A673 (cell line): ENCODE results near the gene AGPAT3. TPM values are rescaled to one million over a fixed set of nuclear protein-coding genes. Genes with fewer than 3 reads are reported as not detected.

Source experiments
- BruUV-seq: library from RNA; stranded (reverse); fragments of 400-500 nt; replicated peaks from 2 replicates; lab custom pipeline; 2021; lab: Mats Ljungman, UMichigan
- CTCF ChIA-PET: fragments of 300-600 bp; sonication (Branson Sonifier 250); formaldehyde crosslinking; loops from one replicate; lab custom pipeline; 2022; ENCODE audit warnings: antibody characterized with exemption; lab: Charles Lee
- POLR2A ChIA-PET: fragments of 300-600 bp; sonication (Branson Sonifier 250); formaldehyde crosslinking; loops from one replicate; lab custom pipeline; 2022; ENCODE audit warnings: antibody characterized with exemption; ENCODE audit not compliant: low non-redundant PET; lab: Charles Lee
- DNase-seq: peaks from one replicate; pipeline ENCODE4 v3.0.0-alpha.2; 2015; ENCODE audit warnings: low spot score
- H3K27ac ChIP-seq: fragments of 200-600 bp; sonication (generic); 2 replicates; pipeline ENCODE4 v1.5.1; 2016; ENCODE audit warnings: mixed run types, low read depth, mild to moderate bottlenecking, mixed read lengths, antibody characterized with exemption, low read length; ENCODE audit not compliant: poor library complexity, severe bottlenecking
- H3K27me3 ChIP-seq: fragments of 200-600 bp; sonication (generic); replicated peaks from 2 replicates; pipeline ENCODE4 v1.6.1; 2017; ENCODE audit warnings: mixed run types, low read depth, mild to moderate bottlenecking, mixed read lengths, antibody characterized with exemption, low read length; ENCODE audit not compliant: insufficient read depth, poor library complexity
- H3K36me3 ChIP-seq: fragments of 200-600 bp; sonication (generic); 2 replicates; pipeline ENCODE4 v1.6.1; 2016; ENCODE audit warnings: mixed run types, mild to moderate bottlenecking, mixed read lengths, antibody characterized with exemption, low read length; ENCODE audit not compliant: insufficient read depth, poor library complexity, severe bottlenecking
- H3K4me1 ChIP-seq: fragments of 200-600 bp; sonication (generic); 2 replicates; pipeline ENCODE4 v1.6.1; 2017; ENCODE audit warnings: mixed run types, mild to moderate bottlenecking, mixed read lengths, antibody characterized with exemption, low read length; ENCODE audit not compliant: insufficient read depth, poor library complexity, severe bottlenecking
- H3K4me3 ChIP-seq: fragments of 200-600 bp; sonication (generic); 2 replicates; pipeline ENCODE4 v1.5.1; 2016; ENCODE audit warnings: low read depth, mixed run types, mild to moderate bottlenecking, mixed read lengths, low read length; ENCODE audit not compliant: poor library complexity, severe bottlenecking
- H3K9me3 ChIP-seq: fragments of 200-600 bp; sonication (generic); 2 replicates; pipeline ENCODE4 v1.6.1; 2016; ENCODE audit warnings: mixed run types, low read depth, mild to moderate bottlenecking, mixed read lengths, antibody characterized with exemption, low read length; ENCODE audit not compliant: poor library complexity, severe bottlenecking
- EZH2 ChIP-seq: fragments of 200-600 bp; sonication (generic); IDR thresholded peaks from 2 replicates; pipeline ENCODE4 v1.6.1; 2017; ENCODE audit warnings: borderline replicate concordance, low read depth, mild to moderate bottlenecking, mixed read lengths, antibody characterized with exemption, low read length; ENCODE audit not compliant: poor library complexity, severe bottlenecking
- intact Hi-C: fragments of 100-400 bp; cut with micrococcal nuclease; formaldehyde crosslinking; loops from one replicate; pipeline ENCODE4 v1.10.0; 2022; ENCODE audit not compliant: unreplicated experiment
- total RNA-seq: library from RNA; stranded (reverse); gene quantifications from 2 replicates; pipeline ENCODE4 v1.2.3, GENCODE V29; 2021
- TF ChIP-seq, protein P1 (sequence below): fragments of 300-800, 200-600 bp; sonication (generic); conservative IDR thresholded peaks from 2 replicates; pipeline ENCODE4 v1.5.1; 2017; ENCODE audit warnings: low read depth, mild to moderate bottlenecking, antibody characterized with exemption, low read length, moderate library complexity, mixed read lengths

The AGPAT3 gene
- total RNA-seq, 1 experiment from 2014 or later, result 69.6 TPM

DNA sequence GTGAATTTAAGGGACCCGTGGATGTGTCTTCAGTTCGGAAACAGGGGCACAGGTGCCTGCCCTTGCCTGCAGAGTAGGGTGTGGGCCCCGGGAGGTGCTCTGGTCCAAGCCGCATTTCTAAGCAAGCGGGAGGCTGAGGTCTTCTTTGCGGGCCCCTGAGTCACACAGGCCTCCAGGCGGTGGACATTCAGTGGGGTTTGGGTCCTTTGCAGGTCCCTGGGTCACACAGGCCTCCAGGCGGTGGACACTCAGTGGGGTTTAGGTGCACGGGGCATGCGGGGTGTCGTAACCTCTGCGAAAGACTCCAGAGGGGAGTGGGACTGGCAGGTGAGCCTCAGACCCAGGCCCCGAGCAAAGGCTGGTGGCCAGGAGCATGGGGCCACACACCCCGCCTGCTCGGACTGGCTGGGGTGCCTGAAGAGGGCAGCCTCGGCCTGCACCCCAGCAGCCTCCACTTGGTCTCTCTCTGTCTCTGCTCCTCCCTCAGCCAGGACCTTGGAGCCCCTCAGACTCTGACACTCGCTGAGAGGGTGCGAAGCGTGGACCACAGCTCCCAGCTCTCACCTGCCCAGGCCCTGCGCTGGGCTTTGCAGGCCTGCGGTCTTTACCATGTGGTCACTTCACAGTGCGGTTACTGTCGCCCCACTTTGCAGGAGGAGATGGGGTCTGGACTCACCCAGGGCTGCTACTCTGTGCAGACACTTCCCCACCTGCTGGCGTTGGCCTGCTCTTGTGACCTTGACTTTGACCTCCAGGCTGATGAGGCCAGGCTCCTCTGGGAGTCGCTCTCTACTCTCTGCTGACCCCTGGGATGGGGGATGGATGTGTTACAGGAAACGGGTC lies 6.0 kb upstream of the AGPAT3 start:
- Histone ChIP-seq H3K4me1 (no peaks in the 10 kb centered on the region), H3K27ac (no peak overlapping the region), H3K36me3 (no peaks in the 10 kb centered on the region), H3K27me3 (no peaks in the 10 kb centered on the region), H3K9me3 (no peaks in the 10 kb centered on the region), H3K4me3 (no peak overlapping the region)
- CTCF ChIA-PET, result no interaction called here
- POLR2A ChIA-PET, result no interaction called here
- intact Hi-C loops, result no loop called here
- DNase-seq, result no peak
- BruUV-seq, result no TSS peak
- TF ChIP-seq, protein P1, sequence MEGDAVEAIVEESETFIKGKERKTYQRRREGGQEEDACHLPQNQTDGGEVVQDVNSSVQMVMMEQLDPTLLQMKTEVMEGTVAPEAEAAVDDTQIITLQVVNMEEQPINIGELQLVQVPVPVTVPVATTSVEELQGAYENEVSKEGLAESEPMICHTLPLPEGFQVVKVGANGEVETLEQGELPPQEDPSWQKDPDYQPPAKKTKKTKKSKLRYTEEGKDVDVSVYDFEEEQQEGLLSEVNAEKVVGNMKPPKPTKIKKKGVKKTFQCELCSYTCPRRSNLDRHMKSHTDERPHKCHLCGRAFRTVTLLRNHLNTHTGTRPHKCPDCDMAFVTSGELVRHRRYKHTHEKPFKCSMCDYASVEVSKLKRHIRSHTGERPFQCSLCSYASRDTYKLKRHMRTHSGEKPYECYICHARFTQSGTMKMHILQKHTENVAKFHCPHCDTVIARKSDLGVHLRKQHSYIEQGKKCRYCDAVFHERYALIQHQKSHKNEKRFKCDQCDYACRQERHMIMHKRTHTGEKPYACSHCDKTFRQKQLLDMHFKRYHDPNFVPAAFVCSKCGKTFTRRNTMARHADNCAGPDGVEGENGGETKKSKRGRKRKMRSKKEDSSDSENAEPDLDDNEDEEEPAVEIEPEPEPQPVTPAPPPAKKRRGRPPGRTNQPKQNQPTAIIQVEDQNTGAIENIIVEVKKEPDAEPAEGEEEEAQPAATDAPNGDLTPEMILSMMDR, result no peak
- no peak for TF ChIP-seq EZH2

DNA sequence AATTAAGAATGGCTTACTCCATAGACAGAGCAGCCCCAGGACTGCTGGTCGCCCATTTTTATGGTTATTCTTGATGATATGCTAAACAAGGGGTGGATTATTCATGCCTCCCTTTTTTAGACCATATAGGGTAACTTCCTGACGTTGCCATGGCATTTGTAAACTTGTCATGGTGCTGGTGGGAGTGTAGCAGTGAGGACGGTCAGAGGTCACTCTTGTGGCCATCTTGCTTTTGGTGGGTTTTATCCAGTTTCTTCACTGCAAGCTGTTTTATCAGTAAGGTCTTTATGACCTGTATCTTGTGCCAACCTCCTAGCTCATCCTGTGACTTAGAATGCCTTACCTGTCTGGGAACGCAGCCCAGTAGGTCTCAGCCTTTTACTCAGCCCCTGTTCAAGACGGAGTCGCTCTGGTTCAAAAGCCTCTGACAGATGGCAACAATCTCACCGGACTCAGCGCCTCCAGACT lies 5.2 kb upstream of the AGPAT3 start:
- no peaks in the 10 kb centered on the region for H3K4me1 ChIP-seq
- no peaks in the 10 kb centered on the region for H3K27me3 ChIP-seq
- intact Hi-C loops, result loop anchor here (10.0 kb wide), 2 partner anchors 45 to 65 kb away; no protein-coding TSS in a partner anchor
- no peak overlapping the region for H3K4me3 ChIP-seq
- POLR2A ChIA-PET, result no interaction called here
- CTCF ChIA-PET, result no interaction called here
- H3K36me3 ChIP-seq, result no peaks in the 10 kb centered on the region
- no peaks in the 10 kb centered on the region for H3K9me3 ChIP-seq
- H3K27ac ChIP-seq, result no peak overlapping the region
- no TSS peak for BruUV-seq
- DNase-seq, result no peak
- no peak for TF ChIP-seq EZH2
- TF ChIP-seq, protein P1, result no peak

DNA sequence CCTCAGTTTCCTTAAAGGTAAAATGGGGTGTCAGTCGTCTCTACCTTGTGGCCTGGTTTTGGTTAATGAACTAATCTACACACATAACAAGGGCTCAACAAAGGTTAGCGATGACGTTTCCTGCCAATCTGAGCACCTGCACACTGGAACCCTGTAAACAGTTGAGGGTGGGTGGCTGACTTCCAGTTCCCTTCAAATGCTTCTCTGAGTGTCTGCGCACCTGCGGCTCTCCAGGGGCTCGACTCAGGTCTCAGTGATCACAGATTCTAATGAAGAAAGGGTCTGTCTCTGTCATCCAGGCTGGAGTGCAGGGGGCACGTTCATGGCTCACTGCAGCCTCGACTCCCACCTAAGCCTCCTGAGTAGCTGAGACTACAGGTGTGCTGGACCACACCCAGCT lies 3.3 kb upstream of the AGPAT3 start:
- POLR2A ChIA-PET, result no interaction called here
- CTCF ChIA-PET, result no interaction called here
- intact Hi-C loops, result loop anchor here (10.0 kb wide), 2 partner anchors 47 to 63 kb away; no protein-coding TSS in a partner anchor
- Histone ChIP-seq H3K4me3 (no peak overlapping the region), H3K36me3 (no peaks in the 10 kb centered on the region), H3K4me1 (peaks cover 4% of the 10 kb centered on the region), H3K9me3 (no peaks in the 10 kb centered on the region), H3K27ac (no peak overlapping the region), H3K27me3 (no peaks in the 10 kb centered on the region)
- TF ChIP-seq, protein P1, result no peak
- no peak for TF ChIP-seq EZH2
- no peak for DNase-seq
- BruUV-seq, result no TSS peak
